Fibroblast of lung (primary cell): ENCODE data around the gene ZNF511.

Experiments
- EZH2 ChIP-seq: IDR thresholded peaks from 2 replicates; pipeline ENCODE4 v1.5.1; 2012; ENCODE audit warnings: low read length, control low read depth, mild to moderate bottlenecking; ENCODE audit errors: missing control alignments
- TF ChIP-seq, protein P1 (sequence below), 2 donors: IDR thresholded peaks in 1 of 2; conservative IDR thresholded peaks in 1 of 2; 1 replicate in 1 of 2; 2 replicates in 1 of 2; pipeline ENCODE4 v1.5.1; 2011 to 2012; ENCODE audit warnings: low read length in 2 of 2, control low read depth in 1 of 2, inconsistent platforms in 1 of 2, low read depth in 1 of 2, mild to moderate bottlenecking in 1 of 2

GRCh38 chr10:133282846-133283390 lies 25.8 kb upstream of the ZNF511 start:
- TF ChIP-seq, protein P1, sequence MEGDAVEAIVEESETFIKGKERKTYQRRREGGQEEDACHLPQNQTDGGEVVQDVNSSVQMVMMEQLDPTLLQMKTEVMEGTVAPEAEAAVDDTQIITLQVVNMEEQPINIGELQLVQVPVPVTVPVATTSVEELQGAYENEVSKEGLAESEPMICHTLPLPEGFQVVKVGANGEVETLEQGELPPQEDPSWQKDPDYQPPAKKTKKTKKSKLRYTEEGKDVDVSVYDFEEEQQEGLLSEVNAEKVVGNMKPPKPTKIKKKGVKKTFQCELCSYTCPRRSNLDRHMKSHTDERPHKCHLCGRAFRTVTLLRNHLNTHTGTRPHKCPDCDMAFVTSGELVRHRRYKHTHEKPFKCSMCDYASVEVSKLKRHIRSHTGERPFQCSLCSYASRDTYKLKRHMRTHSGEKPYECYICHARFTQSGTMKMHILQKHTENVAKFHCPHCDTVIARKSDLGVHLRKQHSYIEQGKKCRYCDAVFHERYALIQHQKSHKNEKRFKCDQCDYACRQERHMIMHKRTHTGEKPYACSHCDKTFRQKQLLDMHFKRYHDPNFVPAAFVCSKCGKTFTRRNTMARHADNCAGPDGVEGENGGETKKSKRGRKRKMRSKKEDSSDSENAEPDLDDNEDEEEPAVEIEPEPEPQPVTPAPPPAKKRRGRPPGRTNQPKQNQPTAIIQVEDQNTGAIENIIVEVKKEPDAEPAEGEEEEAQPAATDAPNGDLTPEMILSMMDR (conservative IDR thresholded peaks at IDR 0.05 in 1 of 2, IDR thresholded peaks at IDR 0.05 in 1 of 2; ENCODE audit: low read depth in 1 of 2, low read length in 2 of 2), result no peak
- TF ChIP-seq EZH2, result no peak
